GM10266 (cell line): ENCODE results near the gene C16orf92.
A peak's percentile ranks its signal among the peaks of the same experiment; 100 is the strongest.
"Not testable (repeated sequence)": the region's sequence is repeated elsewhere in the genome, so short reads cannot be mapped to it uniquely, and the experiment has no call there.

Source experiments
- DNase-seq: peaks from one replicate; pipeline ENCODE4 v3.0.0; 2012; ENCODE audit errors: extremely low spot score
- TF ChIP-seq, protein P1 (sequence below): IDR thresholded peaks from 2 replicates; pipeline ENCODE4 v1.5.1; 2012; ENCODE audit warnings: mild to moderate bottlenecking, low read depth; ENCODE audit not compliant: control insufficient read depth, insufficient read depth; ENCODE audit errors: missing control alignments

Gene C16orf92

DNA sequence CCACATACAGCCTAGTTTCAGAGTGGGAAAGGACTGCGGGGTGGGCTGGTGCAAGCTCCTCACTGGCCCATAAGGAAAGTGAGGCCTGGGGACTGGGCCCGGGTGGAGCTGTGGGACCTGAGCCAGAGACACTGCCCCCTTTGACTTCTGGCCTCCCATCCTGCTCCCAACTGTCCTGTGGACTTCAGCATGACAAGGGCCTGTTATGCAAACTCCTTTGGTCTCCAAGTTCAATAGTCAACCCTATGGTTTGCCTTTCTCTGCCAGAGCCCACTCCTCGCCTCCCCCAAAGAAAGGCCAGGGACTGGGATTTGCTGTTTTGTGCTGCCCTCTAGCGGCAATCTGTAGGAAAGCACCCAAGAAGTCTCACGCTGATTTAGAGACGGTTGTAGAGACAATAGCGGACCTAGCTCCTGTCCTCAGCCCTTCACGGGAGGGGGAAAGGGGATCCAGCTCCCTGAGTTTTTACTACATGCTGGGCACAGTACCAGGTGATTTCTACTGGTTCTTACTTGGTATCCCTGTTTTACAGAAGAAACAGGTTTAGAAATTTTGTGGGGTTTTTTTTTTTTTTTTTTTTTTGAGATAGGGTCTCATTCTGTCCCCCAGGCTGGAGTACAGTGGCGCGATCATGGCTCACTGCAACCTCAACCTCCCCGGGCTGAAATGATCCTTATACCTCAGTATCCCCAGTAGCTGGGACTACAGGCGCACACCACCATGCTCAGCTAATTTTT, 9.3 kb downstream of the C16orf92 start:
- peak; percentile 84 for DNase-seq
- TF ChIP-seq, protein P1, sequence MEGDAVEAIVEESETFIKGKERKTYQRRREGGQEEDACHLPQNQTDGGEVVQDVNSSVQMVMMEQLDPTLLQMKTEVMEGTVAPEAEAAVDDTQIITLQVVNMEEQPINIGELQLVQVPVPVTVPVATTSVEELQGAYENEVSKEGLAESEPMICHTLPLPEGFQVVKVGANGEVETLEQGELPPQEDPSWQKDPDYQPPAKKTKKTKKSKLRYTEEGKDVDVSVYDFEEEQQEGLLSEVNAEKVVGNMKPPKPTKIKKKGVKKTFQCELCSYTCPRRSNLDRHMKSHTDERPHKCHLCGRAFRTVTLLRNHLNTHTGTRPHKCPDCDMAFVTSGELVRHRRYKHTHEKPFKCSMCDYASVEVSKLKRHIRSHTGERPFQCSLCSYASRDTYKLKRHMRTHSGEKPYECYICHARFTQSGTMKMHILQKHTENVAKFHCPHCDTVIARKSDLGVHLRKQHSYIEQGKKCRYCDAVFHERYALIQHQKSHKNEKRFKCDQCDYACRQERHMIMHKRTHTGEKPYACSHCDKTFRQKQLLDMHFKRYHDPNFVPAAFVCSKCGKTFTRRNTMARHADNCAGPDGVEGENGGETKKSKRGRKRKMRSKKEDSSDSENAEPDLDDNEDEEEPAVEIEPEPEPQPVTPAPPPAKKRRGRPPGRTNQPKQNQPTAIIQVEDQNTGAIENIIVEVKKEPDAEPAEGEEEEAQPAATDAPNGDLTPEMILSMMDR, result peak; percentile 92

DNA sequence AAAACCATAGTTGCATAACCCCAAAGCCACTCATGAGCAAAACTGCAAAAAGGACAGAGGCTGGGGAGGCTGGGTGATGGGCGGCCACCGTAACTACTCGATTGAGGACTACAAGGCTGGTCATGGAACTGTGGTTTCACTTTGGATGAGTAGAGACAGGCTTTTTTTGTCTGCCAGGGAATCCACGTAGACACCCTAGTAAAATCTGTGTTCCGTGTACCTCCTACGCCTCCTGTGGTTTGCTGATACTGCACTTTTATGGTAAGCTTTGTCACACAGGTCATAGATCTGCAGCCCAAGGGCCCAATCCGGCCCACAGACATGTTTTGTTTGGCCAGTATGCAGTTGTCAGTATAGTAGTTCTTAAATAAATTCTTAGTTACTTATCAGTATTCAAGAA, 10.3 kb downstream of the C16orf92 start:
- no peak for DNase-seq
- TF ChIP-seq, protein P1, result no peak

DNA sequence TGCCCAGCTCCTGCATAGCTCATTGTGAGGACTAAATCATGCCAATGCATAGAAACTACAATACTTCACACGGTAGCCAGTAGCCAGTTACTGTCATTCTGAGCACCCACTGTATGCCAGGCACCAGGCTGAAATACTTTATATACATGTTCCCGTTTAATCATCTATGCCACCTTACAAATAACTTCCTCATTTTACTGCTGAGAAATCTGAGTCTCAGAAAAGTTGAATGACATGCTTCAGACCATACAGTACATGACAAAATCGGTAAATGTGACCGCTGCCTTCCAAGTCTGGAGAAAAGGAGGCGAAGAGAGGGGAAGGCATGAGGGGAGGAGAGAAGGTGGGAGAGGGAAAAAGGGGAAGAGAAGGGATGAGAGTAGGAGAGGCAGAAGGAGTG, 17.2 kb downstream of the C16orf92 start:
- no peak for DNase-seq

DNA sequence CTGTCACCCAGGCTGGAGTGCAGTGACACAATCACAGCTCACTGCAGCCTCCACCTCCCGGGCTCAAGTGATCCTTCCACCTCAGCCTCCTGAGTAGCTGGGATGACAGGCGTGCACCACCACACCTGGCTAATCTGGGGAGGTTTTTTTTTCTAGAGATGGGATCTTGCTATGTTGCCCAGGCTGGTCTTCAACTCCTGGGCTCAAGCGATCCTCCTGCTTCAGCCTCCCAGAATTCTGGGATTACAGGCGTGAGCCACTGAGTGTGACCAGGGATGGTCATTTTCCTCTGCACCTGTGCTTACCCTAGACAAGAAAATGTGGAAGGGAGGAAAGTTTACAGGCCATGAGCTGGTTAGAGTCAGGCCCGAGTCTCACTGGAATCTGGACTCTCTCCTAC, 17.7 kb downstream of the C16orf92 start:
- DNase-seq, result not testable (repeated sequence)

More for the DNA sequence above, 17.2 kb downstream of the C16orf92 start:
- TF ChIP-seq, protein P1, result no peak

DNA sequence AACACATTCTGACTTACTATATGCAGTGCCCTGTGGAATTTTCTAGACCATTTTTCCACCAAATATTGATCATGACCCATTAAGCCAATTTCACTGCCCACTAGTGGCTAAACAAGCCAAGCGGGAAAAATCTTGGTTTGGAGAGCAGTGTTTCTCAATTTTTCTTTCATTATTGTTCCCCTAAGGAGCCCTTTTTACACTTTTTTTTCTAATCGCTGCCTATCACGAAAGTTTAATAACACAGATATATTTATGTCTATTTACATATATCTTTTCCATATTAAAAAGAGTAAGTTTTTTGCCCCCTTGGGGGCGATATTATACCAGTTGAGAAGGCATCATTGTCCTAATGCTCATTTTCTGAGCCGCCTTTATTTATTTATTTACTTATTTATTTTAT, 18.8 kb downstream of the C16orf92 start:
- TF ChIP-seq, protein P1, result no peak
- no peak for DNase-seq

DNA sequence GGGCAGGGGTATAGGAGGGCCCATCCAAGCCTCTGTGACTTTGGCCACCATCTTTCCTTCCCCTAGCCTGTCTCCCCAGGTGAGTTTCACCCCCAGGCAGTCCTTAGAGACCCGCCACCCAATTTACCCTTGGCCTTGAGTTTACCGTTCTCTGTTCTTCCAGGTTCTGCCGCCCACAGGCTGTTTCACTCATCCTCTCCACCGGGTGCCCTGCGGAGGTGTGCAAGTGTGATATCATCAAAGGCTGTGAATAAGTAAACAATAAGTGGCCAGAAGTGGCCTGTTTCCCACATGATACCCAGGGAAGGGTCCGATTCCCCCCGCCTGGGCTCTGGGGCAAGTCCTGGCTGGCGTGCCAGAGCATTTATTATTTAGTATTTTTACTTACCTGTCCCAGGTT, 23.2 kb downstream of the C16orf92 start:
- DNase-seq, result no peak
- TF ChIP-seq, protein P1, result no peak

DNA sequence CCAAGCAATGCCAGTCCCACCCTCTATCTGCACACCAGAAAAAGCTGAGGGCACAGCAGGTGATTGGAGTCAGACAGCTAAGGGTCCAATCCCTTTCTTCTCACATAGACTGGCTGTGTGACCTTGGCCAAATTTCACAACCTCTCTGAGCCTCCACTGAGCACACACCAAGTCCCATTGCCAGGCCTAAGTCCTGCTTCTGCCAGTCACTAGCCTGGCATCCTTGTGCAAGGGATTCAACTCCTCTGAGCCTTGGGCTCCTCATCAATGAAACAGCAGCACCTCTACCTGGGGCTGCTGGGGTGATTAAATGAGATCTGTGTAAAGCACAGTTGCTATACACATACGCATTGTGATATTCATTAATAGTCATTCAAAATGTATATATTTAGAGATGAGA, 23.6 kb downstream of the C16orf92 start:
- DNase-seq, result no peak
- TF ChIP-seq, protein P1, result no peak

DNA sequence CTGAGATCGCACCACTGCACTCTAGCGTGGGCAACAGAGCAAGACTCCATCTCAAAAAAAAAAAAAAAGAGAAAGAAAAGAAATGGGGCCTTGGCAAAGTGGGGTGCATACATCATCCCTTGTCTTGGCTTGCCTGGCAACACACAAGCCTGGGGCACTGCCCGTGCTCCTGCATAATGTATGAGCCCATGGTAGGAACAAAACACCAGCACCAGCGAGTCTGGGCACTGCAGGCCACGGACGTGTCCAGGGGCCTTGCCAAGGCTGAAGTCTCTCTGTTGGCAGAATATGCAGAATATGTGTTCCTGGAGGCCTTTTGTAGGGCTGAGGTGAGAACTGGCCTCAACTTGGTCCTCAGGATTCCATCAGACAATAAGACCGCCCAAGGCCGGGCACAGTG, 26.9 kb downstream of the C16orf92 start:
- DNase-seq, result no peak
- TF ChIP-seq, protein P1, result no peak
